SIG-M5 treated with dmso at 0.1 percent for 504 hours (cell line): ENCODE data around the gene HCN2.

Source experiments
- DNase-seq: peaks from one replicate; lab custom pipeline; 2025; ENCODE audit not compliant: unreplicated experiment; lab: John Stamatoyannopoulos, UW

The HCN2 gene

GRCh38 chr19:589693-590395 is at the start of gene HCN2:
Gene HCN2, plus strand, starts transcription at chr19:589881. Its CDS starts 65 bp downstream, at chr19:589946.
- no peak for DNase-seq

DNA sequence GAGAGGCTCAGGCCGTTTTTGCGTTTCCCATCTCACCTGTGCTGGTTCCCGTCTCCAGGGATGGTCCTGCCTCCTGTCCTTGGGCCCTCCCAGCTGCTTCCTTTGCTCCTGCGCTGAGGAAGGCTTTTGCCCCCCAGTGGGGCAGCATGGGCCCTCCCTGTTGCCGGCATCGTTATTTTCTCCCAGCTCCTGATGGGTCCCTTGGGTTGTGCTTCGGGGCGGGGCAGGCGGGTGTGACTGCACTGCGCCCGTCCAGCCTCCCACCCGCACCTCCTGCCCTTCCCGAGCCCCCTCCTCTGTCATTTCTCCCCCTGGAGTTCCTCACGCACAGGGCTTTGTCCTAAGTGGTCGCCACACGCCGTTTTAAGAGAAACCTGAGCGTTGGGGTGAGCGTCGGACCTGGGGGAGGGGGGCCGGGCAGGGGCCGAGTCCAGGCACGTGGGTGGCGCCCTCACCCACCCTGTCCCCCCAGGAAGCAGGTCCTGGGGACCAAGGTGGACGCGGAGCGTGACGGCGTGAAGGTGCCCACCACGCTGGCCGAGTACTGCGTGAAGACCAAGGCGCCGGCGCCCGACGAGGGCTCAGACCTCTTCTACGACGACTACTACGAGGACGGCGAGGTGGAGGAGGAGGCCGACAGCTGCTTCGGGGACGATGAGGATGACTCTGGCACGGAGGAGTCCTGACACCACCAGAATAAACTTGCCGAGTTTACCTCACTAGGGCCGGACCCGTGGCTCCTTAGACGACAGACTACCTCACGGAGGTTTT is 48.6 kb upstream of the HCN2 start:
- DNase-seq: no peak

- DNase-seq: no peak
Observed at GRCh38 chr19:541699-542098, 48.0 kb upstream of the HCN2 start.

GRCh38 chr19:542173-542866 is 47.4 kb upstream of the HCN2 start:
- no peak for DNase-seq

GRCh38 chr19:543910-544608 is 45.6 kb upstream of the HCN2 start, which contains the start of gene GZMM:
Gene GZMM, plus strand, starts transcription at chr19:544053. Its CDS starts 19 bp downstream, at chr19:544072.
- no peak for DNase-seq

- DNase-seq: no peak
Observed at GRCh38 chr19:547117-547516, 42.6 kb upstream of the HCN2 start.

GRCh38 chr19:547836-548720 is 41.6 kb upstream of the HCN2 start:
- no peak for DNase-seq

- no peak for DNase-seq
Observed at GRCh38 chr19:548886-549830, 40.5 kb upstream of the HCN2 start.

GRCh38 chr19:554817-555216 is 34.9 kb upstream of the HCN2 start:
- DNase-seq: no peak

DNA sequence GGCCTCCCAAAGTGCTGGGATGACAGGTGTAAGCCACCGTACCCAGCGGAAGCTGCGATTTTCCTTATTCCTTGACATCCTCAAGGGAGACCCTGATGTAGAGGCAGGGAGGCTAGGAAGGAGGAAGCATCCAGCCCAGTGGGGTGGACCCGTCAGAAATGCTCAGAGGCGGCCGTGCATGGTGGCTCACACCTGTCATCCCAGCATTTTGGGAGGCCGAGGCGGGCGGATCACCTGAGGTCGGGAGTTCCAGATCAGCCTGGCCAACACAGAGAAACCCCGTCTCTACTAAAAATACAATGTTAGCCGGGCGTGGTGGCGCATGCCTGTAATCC is 34.2 kb upstream of the HCN2 start:
- DNase-seq: no peak

- DNase-seq: no peak
Observed at GRCh38 chr19:556611-557382, 32.9 kb upstream of the HCN2 start.

DNA sequence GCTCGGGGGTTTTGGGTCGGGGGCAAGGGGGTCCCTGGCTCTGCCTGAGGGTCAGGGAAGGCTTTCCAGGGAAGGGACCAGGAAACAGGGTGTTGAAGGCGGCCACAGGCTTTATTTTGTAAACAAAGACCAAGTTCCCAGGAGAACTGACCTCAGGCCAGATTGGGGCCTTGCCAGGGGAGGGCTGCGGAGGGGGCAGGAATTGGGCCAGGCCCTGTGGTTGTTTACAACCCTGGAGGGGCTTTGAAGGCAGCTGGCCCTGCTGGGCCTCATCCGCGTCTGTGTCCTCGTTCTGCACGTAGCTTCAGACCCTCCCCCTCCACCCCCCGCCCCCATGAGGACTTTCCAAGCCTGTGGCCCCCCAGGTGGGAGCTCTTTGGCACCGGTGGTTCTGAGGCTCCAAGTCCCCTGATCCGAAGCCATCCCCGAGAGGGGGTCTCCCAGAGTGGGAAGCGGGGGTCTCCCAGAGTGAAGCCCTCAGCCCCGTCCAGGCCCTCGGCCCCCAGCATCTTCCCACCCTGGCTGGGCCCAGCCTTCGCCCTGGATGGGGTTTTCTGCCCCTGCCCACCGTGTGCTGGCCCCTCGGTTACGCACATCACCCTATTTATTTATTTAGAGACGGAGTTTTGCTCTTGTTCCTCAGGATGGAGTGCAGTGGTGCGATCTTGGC is 30.8 kb upstream of the HCN2 start:
- DNase-seq: no peak

DNA sequence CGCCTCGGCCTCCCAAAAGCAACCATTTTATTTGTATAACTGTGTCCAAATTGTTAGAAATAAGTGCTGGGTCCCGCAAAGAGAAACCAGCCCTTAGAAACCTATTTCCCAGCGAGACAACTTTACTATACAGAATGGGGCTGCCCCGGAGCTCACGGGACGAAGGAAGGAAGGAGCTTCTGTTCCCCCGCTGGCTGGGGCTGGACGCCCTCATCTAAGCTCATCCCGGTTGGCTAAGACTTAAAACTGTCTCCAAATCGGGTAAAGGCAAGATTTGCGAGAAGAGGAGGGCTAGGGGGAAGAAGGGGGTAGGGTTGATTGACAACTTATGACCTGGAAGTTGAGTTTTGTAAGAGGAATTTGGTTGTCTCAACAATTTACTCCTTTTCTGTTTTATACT is 29.6 kb upstream of the HCN2 start:
- DNase-seq: no peak

GRCh38 chr19:566403-566802 is 23.3 kb upstream of the HCN2 start:
- DNase-seq: peak; percentile 99

DNA sequence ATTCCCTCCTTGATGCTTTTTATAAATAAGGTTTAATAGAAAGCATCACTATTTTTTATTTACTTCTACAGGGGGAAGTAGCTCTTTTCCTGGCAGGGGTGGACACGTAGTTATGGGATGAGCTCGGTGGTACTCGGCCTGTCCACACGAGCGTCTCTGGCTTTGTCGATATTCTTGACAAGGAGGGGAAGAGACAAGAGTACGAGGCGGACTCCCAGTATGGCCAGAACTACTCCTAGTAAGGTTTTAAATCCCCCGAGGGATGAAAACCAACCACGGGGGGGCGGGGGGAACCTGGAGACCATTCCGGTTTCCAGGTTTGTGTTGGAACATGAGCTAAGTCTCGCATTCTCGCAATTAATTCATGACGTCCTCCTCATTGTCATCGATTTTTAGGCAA is 22.8 kb upstream of the HCN2 start:
- no peak for DNase-seq

DNA sequence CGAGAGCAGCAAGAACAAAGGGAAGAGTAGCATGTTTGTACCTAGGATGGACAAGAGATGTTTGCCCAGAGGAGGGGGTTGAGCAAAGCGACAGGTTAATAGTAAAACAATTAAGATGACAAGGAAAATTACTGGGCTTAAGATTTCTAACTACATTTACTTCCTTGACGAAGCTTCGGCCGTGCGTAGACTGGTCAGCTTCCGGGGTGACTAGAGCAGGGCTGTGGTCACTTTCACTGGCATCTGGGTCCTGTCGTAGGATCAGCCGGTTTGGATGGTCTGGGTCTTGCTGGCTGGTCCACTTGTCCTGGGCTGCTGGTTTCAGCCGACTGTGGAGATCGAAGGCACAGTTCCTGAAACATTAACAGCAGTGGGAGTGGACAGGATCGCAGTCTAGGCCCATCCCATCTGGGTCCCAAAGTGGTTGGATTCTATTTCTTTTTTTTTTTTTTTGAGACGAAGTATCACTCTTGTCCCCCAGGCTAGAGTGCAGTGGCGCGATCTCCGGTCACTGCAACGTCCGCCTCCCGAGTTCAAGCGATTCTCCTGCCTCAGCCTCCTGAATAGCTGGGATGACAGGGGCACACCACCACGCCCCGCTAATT is 22.3 kb upstream of the HCN2 start:
- no peak for DNase-seq

GRCh38 chr19:570251-570686 is 19.4 kb upstream of the HCN2 start:
- no peak for DNase-seq
